Stimulated activated CD8-positive, alpha-beta memory T cell treated with anti-CD3 and anti-CD28 coated beads, Interleukin-2, amount 100 ng/mL, for 1 hour (primary cell): ENCODE results near the gene MMP25.
"Not testable (repeated sequence)": the region's sequence is repeated elsewhere in the genome, so short reads cannot be mapped to it uniquely, and the experiment has no call there.

Experiments used
- DNase-seq, 2 donors: peaks; one replicate each; pipeline ENCODE4 v3.0.0-alpha.2; 2020; ENCODE audit warnings: low read depth in 2 of 2

MMP25 gene

GRCh38 chr16:3056336-3057180, 10.2 kb downstream of the MMP25 start:
- no peak for DNase-seq

GRCh38 chr16:3057181-3058138, 11.1 kb downstream of the MMP25 start:
- no peak for DNase-seq

GRCh38 chr16:3058139-3059030, 12.0 kb downstream of the MMP25 start:
- no peak for DNase-seq

- DNase-seq = peak; percentile 79 to 84
Observed at GRCh38 chr16:3059041-3059722, 12.8 kb downstream of the MMP25 start.

- DNase-seq = no peak
Observed at GRCh38 chr16:3059723-3060242, 13.4 kb downstream of the MMP25 start.

GRCh38 chr16:3060339-3061127, 14.2 kb downstream of the MMP25 start:
- DNase-seq = no peak

GRCh38 chr16:3062553-3062952, 16.2 kb downstream of the MMP25 start:
- DNase-seq = no peak

- DNase-seq = no peak
Observed at GRCh38 chr16:3063625-3064386, 17.4 kb downstream of the MMP25 start.

GRCh38 chr16:3065069-3065741, 18.8 kb downstream of the MMP25 start, which contains the start of gene IL32:
Gene IL32 (plus strand): TSS chr16:3065640. CDS start chr16:3065812, 172 bp downstream.
- DNase-seq = peak; percentile 38 to 54

- DNase-seq = no peak
Observed at GRCh38 chr16:3065742-3066439, 19.5 kb downstream of the MMP25 start.

- no peak for DNase-seq
Observed at GRCh38 chr16:3066440-3066748, 20.0 kb downstream of the MMP25 start.

GRCh38 chr16:3068487-3068886, 22.1 kb downstream of the MMP25 start:
- no peak for DNase-seq

- not testable (repeated sequence) for DNase-seq
Observed at GRCh38 chr16:3069146-3069545, 22.8 kb downstream of the MMP25 start.

GRCh38 chr16:3070608-3071111, 24.3 kb downstream of the MMP25 start:
- DNase-seq = no peak

- DNase-seq = no peak
Observed at GRCh38 chr16:3071655-3072054, 25.3 kb downstream of the MMP25 start.

- not testable (repeated sequence) for DNase-seq
Observed at GRCh38 chr16:3072148-3072547, 25.8 kb downstream of the MMP25 start.

- DNase-seq = not testable (repeated sequence)
Observed at GRCh38 chr16:3072576-3073263, 26.4 kb downstream of the MMP25 start.
